Activated naive CD4-positive, alpha-beta T cell treated with anti-CD3 and anti-CD28 coated beads, Interleukin-2, amount 50 U/mL, for 24 hours (primary cell): Measurements from ENCODE around the gene MAIP1.

ENCODE experiments used
- H3K27ac Mint-ChIP-seq: one replicate; pipeline ENCODE4 v1.8.0; 2021; ENCODE audit warnings: mild to moderate bottlenecking, mixed read lengths
- H3K27me3 Mint-ChIP-seq: one replicate; pipeline ENCODE4 v1.8.0; 2021; ENCODE audit warnings: mixed read lengths
- H3K36me3 Mint-ChIP-seq: one replicate; pipeline ENCODE4 v1.8.0; 2021; ENCODE audit warnings: mixed read lengths
- H3K4me1 Mint-ChIP-seq: one replicate; pipeline ENCODE4 v1.8.0; 2021; ENCODE audit warnings: mixed read lengths
- H3K4me3 Mint-ChIP-seq: one replicate; pipeline ENCODE4 v1.8.0; 2021; ENCODE audit warnings: mild to moderate bottlenecking, mixed read lengths
- H3K9me3 Mint-ChIP-seq: one replicate; pipeline ENCODE4 v1.8.0; 2021; ENCODE audit warnings: mixed read lengths

Gene MAIP1

GRCh38 chr2:199932312-199932855 is 23.0 kb upstream of the MAIP1 start:
- peaks cover 2% of the 10 kb centered on the region for H3K36me3 Mint-ChIP-seq
- H3K27me3 Mint-ChIP-seq, result no peaks in the 10 kb centered on the region
- H3K9me3 Mint-ChIP-seq, result no peaks in the 10 kb centered on the region
- no peak overlapping the region for H3K4me3 Mint-ChIP-seq
- H3K27ac Mint-ChIP-seq, result no peak overlapping the region
- peaks cover 3% of the 10 kb centered on the region for H3K4me1 Mint-ChIP-seq

GRCh38 chr2:199933466-199933865 is 21.9 kb upstream of the MAIP1 start:
- Mint-ChIP-seq H3K36me3 (peaks cover 2% of the 10 kb centered on the region), H3K9me3 (no peaks in the 10 kb centered on the region), H3K27me3 (no peaks in the 10 kb centered on the region), H3K4me1 (peaks cover 3% of the 10 kb centered on the region), H3K27ac (no peak overlapping the region), H3K4me3 (no peak overlapping the region)

GRCh38 chr2:199936554-199936953 is 18.8 kb upstream of the MAIP1 start:
- Mint-ChIP-seq H3K27ac (no peak overlapping the region), H3K27me3 (no peaks in the 10 kb centered on the region), H3K4me1 (peaks cover 8% of the 10 kb centered on the region), H3K9me3 (no peaks in the 10 kb centered on the region), H3K36me3 (no peaks in the 10 kb centered on the region), H3K4me3 (no peak overlapping the region)

GRCh38 chr2:199940373-199940772 is 15.0 kb upstream of the MAIP1 start:
- H3K27ac Mint-ChIP-seq, result no peak overlapping the region
- H3K9me3 Mint-ChIP-seq, result no peaks in the 10 kb centered on the region
- H3K36me3 Mint-ChIP-seq, result no peaks in the 10 kb centered on the region
- peaks cover 19% of the 10 kb centered on the region for H3K4me1 Mint-ChIP-seq
- H3K4me3 Mint-ChIP-seq, result no peak overlapping the region
- H3K27me3 Mint-ChIP-seq, result no peaks in the 10 kb centered on the region

- Mint-ChIP-seq H3K9me3 (no peaks in the 10 kb centered on the region), H3K4me1 (peaks cover 26% of the 10 kb centered on the region), H3K27ac (no peak overlapping the region), H3K4me3 (no peak overlapping the region), H3K36me3 (peaks cover 7% of the 10 kb centered on the region), H3K27me3 (no peaks in the 10 kb centered on the region)
Observed at GRCh38 chr2:199943373-199943772, 12.0 kb upstream of the MAIP1 start.

- no peaks in the 10 kb centered on the region for H3K27me3 Mint-ChIP-seq
- H3K4me1 Mint-ChIP-seq, result peaks cover 34% of the 10 kb centered on the region
- no peaks in the 10 kb centered on the region for H3K9me3 Mint-ChIP-seq
- H3K4me3 Mint-ChIP-seq, result no peak overlapping the region
- peaks cover 8% of the 10 kb centered on the region for H3K36me3 Mint-ChIP-seq
- no peak overlapping the region for H3K27ac Mint-ChIP-seq
Observed at GRCh38 chr2:199946196-199946595, 9.2 kb upstream of the MAIP1 start.

- Mint-ChIP-seq H3K27ac (no peak overlapping the region), H3K4me3 (no peak overlapping the region), H3K9me3 (no peaks in the 10 kb centered on the region), H3K36me3 (peaks cover 8% of the 10 kb centered on the region), H3K4me1 (peaks cover 39% of the 10 kb centered on the region), H3K27me3 (no peaks in the 10 kb centered on the region)
Observed at GRCh38 chr2:199946836-199947235, 8.5 kb upstream of the MAIP1 start.

GRCh38 chr2:199950396-199950795 is 5.0 kb upstream of the MAIP1 start:
- H3K27me3 Mint-ChIP-seq, result no peaks in the 10 kb centered on the region
- H3K36me3 Mint-ChIP-seq, result peaks cover 10% of the 10 kb centered on the region
- H3K9me3 Mint-ChIP-seq, result no peaks in the 10 kb centered on the region
- no peak overlapping the region for H3K4me3 Mint-ChIP-seq
- H3K4me1 Mint-ChIP-seq, result peaks cover 54% of the 10 kb centered on the region
- H3K27ac Mint-ChIP-seq, result no peak overlapping the region

GRCh38 chr2:199951023-199951422 is 4.4 kb upstream of the MAIP1 start:
- no peak overlapping the region for H3K27ac Mint-ChIP-seq
- H3K27me3 Mint-ChIP-seq, result no peaks in the 10 kb centered on the region
- H3K4me1 Mint-ChIP-seq, result peaks cover 53% of the 10 kb centered on the region
- no peaks in the 10 kb centered on the region for H3K9me3 Mint-ChIP-seq
- H3K4me3 Mint-ChIP-seq, result no peak overlapping the region
- H3K36me3 Mint-ChIP-seq, result peaks cover 10% of the 10 kb centered on the region

GRCh38 chr2:199955007-199955338 is 409 bp upstream of the MAIP1 start:
- H3K4me1 Mint-ChIP-seq, result peaks cover 58% of the 10 kb centered on the region
- peak overlapping the region; percentile 99 for H3K4me3 Mint-ChIP-seq
- no peaks in the 10 kb centered on the region for H3K9me3 Mint-ChIP-seq
- peaks cover 3% of the 10 kb centered on the region for H3K36me3 Mint-ChIP-seq
- H3K27me3 Mint-ChIP-seq, result no peaks in the 10 kb centered on the region
- H3K27ac Mint-ChIP-seq, result peak overlapping the region; percentile 95

GRCh38 chr2:199956062-199956380 is 639 bp downstream of the MAIP1 start:
- H3K36me3 Mint-ChIP-seq, result peaks cover 3% of the 10 kb centered on the region
- peaks cover 51% of the 10 kb centered on the region for H3K4me1 Mint-ChIP-seq
- H3K27me3 Mint-ChIP-seq, result no peaks in the 10 kb centered on the region

GRCh38 chr2:199958014-199958413 is 2.6 kb downstream of the MAIP1 start:
- peak overlapping the region; percentile 35 for H3K4me3 Mint-ChIP-seq
- H3K36me3 Mint-ChIP-seq, result peaks cover 4% of the 10 kb centered on the region
- H3K9me3 Mint-ChIP-seq, result no peaks in the 10 kb centered on the region
- peaks cover 42% of the 10 kb centered on the region for H3K4me1 Mint-ChIP-seq
- no peaks in the 10 kb centered on the region for H3K27me3 Mint-ChIP-seq
- peak overlapping the region; percentile 61 for H3K27ac Mint-ChIP-seq

More at GRCh38 chr2:199956062-199956380, 639 bp downstream of the MAIP1 start:
- Mint-ChIP-seq H3K9me3 (no peaks in the 10 kb centered on the region), H3K4me3 (peak overlapping the region; percentile 99), H3K27ac (peak overlapping the region; percentile 95)

- peaks cover 8% of the 10 kb centered on the region for H3K36me3 Mint-ChIP-seq
- no peak overlapping the region for H3K27ac Mint-ChIP-seq
Observed at GRCh38 chr2:199962203-199962602, 6.8 kb downstream of the MAIP1 start.

GRCh38 chr2:199966405-199966804 is 11.0 kb downstream of the MAIP1 start:
- H3K4me1 Mint-ChIP-seq, result peaks cover 4% of the 10 kb centered on the region
- H3K9me3 Mint-ChIP-seq, result no peaks in the 10 kb centered on the region
- no peaks in the 10 kb centered on the region for H3K27me3 Mint-ChIP-seq
- H3K36me3 Mint-ChIP-seq, result peaks cover 9% of the 10 kb centered on the region
- no peak overlapping the region for H3K4me3 Mint-ChIP-seq
- no peak overlapping the region for H3K27ac Mint-ChIP-seq

More at GRCh38 chr2:199962203-199962602, 6.8 kb downstream of the MAIP1 start:
- no peak overlapping the region for H3K4me3 Mint-ChIP-seq
- peaks cover 17% of the 10 kb centered on the region for H3K4me1 Mint-ChIP-seq
- no peaks in the 10 kb centered on the region for H3K9me3 Mint-ChIP-seq
- no peaks in the 10 kb centered on the region for H3K27me3 Mint-ChIP-seq

- Mint-ChIP-seq H3K27ac (no peak overlapping the region), H3K9me3 (no peaks in the 10 kb centered on the region), H3K4me1 (peaks cover 4% of the 10 kb centered on the region), H3K27me3 (no peaks in the 10 kb centered on the region), H3K36me3 (peaks cover 9% of the 10 kb centered on the region), H3K4me3 (no peak overlapping the region)
Observed at GRCh38 chr2:199966976-199967375, 11.6 kb downstream of the MAIP1 start.

- Mint-ChIP-seq H3K36me3 (peaks cover 6% of the 10 kb centered on the region), H3K9me3 (no peaks in the 10 kb centered on the region), H3K27ac (peak overlapping the region; percentile 41), H3K27me3 (no peaks in the 10 kb centered on the region), H3K4me3 (no peak overlapping the region), H3K4me1 (no peaks in the 10 kb centered on the region)
Observed at GRCh38 chr2:199968126-199968525, 12.7 kb downstream of the MAIP1 start.

GRCh38 chr2:199972088-199972626 is 16.8 kb downstream of the MAIP1 start:
- no peaks in the 10 kb centered on the region for H3K27me3 Mint-ChIP-seq
- H3K27ac Mint-ChIP-seq, result no peak overlapping the region
- H3K4me3 Mint-ChIP-seq, result no peak overlapping the region
- H3K4me1 Mint-ChIP-seq, result no peaks in the 10 kb centered on the region
- no peaks in the 10 kb centered on the region for H3K9me3 Mint-ChIP-seq
- peaks cover 11% of the 10 kb centered on the region for H3K36me3 Mint-ChIP-seq
